HepG2 (cell line): ENCODE measurements around the gene PEX11B. TPM values are rescaled to one million over a fixed set of nuclear protein-coding genes. Genes with fewer than 3 reads are reported as not detected.

Experiments
- ATAC-seq: fragments of 200-7000 bp; cut with Tn5 transposase; 3 replicates; pipeline ENCODE4 v1.9.1; 2020; ENCODE audit warnings: mild to moderate bottlenecking, moderate library complexity
- BruUV-seq: library from RNA; stranded (reverse); fragments of 400-500 nt; replicated peaks from 2 replicates; lab custom pipeline; 2021; lab: Mats Ljungman, UMichigan
- CTCF ChIA-PET: fragments of 300-600 bp; formaldehyde crosslinking; extraction: SDS; loops from one replicate; lab custom pipeline; 2021; ENCODE audit warnings: low total read pairs, inconsistent platforms, low intra/inter-chr PET ratio; lab: Yijun Ruan, JAX
- POLR2A ChIA-PET: fragments of 350-600 bp; sonication (Branson Sonifier 250); formaldehyde crosslinking; loops from one replicate; lab custom pipeline; 2020; ENCODE audit warnings: antibody characterized with exemption, inconsistent platforms; lab: Yijun Ruan, JAX
- DNase-seq: peaks from one replicate; pipeline ENCODE4 v3.0.0-alpha.2; 2015; ENCODE audit warnings: low spot score
- FAIRE-seq: peaks from 3 replicates; lab custom pipeline; 2011; peaks lifted over from hg19 to GRCh38; lab: Jason Lieb, UNC
- H2AFZ ChIP-seq: one replicate; pipeline ENCODE4 v1.6.1; 2011; ENCODE audit warnings: low read length, inconsistent platforms
- H3K27ac ChIP-seq: fragments of 300-600 bp; 3 replicates; pipeline ENCODE4 v1.8.0; 2011; ENCODE audit warnings: mixed run types, mild to moderate bottlenecking, mixed read lengths, low read length, inconsistent platforms; ENCODE audit not compliant: insufficient read depth; ENCODE audit errors: extremely low read length
- H3K27me3 ChIP-seq, 2 experiments: fragments of 200-600 bp in 1 of 2; 2 replicates in 1 of 2; 3 replicates in 1 of 2; pipeline versions ENCODE4 v1.6.0 to v1.8.0; 2011; ENCODE audit warnings: low read length in 2 of 2, mild to moderate bottlenecking in 2 of 2, moderate library complexity in 2 of 2, inconsistent platforms in 1 of 2; ENCODE audit not compliant: insufficient read depth in 2 of 2, control insufficient read depth in 1 of 2
- H3K36me3 ChIP-seq, 2 experiments: fragments of 200-600 bp in 1 of 2; replicated peaks in 1 of 2; 2 replicates in 1 of 2; 3 replicates in 1 of 2; pipeline versions ENCODE4 v1.5.1 to v1.8.0; 2011; ENCODE audit warnings: low read length in 2 of 2, inconsistent platforms in 1 of 2; ENCODE audit not compliant: insufficient read depth in 2 of 2, control insufficient read depth in 1 of 2
- H3K4me1 ChIP-seq: 2 replicates; pipeline ENCODE4 v1.5.1; 2012; ENCODE audit warnings: low read length, inconsistent platforms; ENCODE audit not compliant: insufficient read depth
- H3K4me2 ChIP-seq: 2 replicates; pipeline ENCODE4 v1.6.0; 2011; ENCODE audit warnings: low read depth, low read length, inconsistent platforms
- H3K4me3 ChIP-seq, 3 experiments: fragments of 200-600 bp in 1 of 3; sonication (generic), shearing (Covaris generic) in 1 of 3; replicated peaks in 1 of 3; 2 replicates each; pipeline ENCODE4 v1.5.1; 2011 to 2016; ENCODE audit warnings: low read length in 3 of 3, inconsistent platforms in 2 of 3, low read depth in 2 of 3, mild to moderate bottlenecking in 2 of 3, control low read depth in 1 of 3, mixed read lengths in 1 of 3; ENCODE audit not compliant: insufficient read depth in 1 of 3
- H3K79me2 ChIP-seq: one replicate; pipeline ENCODE4 v1.6.1; 2011; ENCODE audit warnings: low read length, inconsistent platforms; ENCODE audit not compliant: insufficient read depth
- H3K9ac ChIP-seq: 2 replicates; pipeline ENCODE4 v1.6.0; 2011; ENCODE audit warnings: mild to moderate bottlenecking, low read depth, low read length, inconsistent platforms; ENCODE audit not compliant: insufficient read depth
- H3K9me3 ChIP-seq: 2 replicates; pipeline ENCODE4 v1.5.1; 2012; ENCODE audit warnings: mild to moderate bottlenecking, low read length
- H4K20me1 ChIP-seq: 2 replicates; pipeline ENCODE4 v1.6.0; 2011; ENCODE audit warnings: inconsistent platforms, mild to moderate bottlenecking, low read length, moderate library complexity; ENCODE audit not compliant: insufficient read depth
- ELF1 ChIP-seq: sonication (generic); formaldehyde crosslinking; IDR thresholded peaks from 2 replicates; pipeline ENCODE4 v1.4.0; 2020; ENCODE audit warnings: missing genetic modification reagents
- HOXA5 ChIP-seq: sonication (generic); formaldehyde crosslinking; IDR thresholded peaks from 2 replicates; pipeline ENCODE4 v1.4.0; 2020; ENCODE audit warnings: missing genetic modification reagents
- KAT8 ChIP-seq: IDR thresholded peaks from 2 replicates; pipeline ENCODE4 v1.6.1; 2016; ENCODE audit warnings: missing genetic modification reagents, missing compliant biosample characterization
- MED13 ChIP-seq: sonication (generic); formaldehyde crosslinking; IDR thresholded peaks from 2 replicates; pipeline ENCODE4 v1.5.0; 2020; ENCODE audit warnings: missing genetic modification reagents
- MEF2D ChIP-seq: sonication (generic); formaldehyde crosslinking; IDR thresholded peaks from 2 replicates; pipeline ENCODE4 v1.5.1; 2020; ENCODE audit warnings: mild to moderate bottlenecking, missing genetic modification reagents
- PCBP2 ChIP-seq: fragments of 200-400 bp; formaldehyde crosslinking; optimal IDR thresholded peaks from 2 replicates; pipeline ENCODE3; 2018; ENCODE audit warnings: low read length, low read depth; ENCODE audit not compliant: poor library complexity, severe bottlenecking
- ZNF326 ChIP-seq: sonication (generic); formaldehyde crosslinking; IDR thresholded peaks from 2 replicates; pipeline ENCODE4 v1.4.0; 2020; ENCODE audit warnings: missing genetic modification reagents, borderline replicate concordance
- WGBS: methylation state at CpG from one replicate; pipeline ENCODE4 v1.1.6; 2017; ENCODE audit warnings: low lambda C conversion rate; 5-methylcytosine and 5-hydroxymethylcytosine counted together
- in situ Hi-C: cut with HindIII; loops from 2 replicates; pipeline ENCODE4 v1.10.0; 2017; ENCODE audit warnings: low pct_unique_long_range_greater_than_20kb; ENCODE audit not compliant: extremely low pct_ligation_motif_present
- intact Hi-C: fragments of 100-400 bp; cut with micrococcal nuclease; formaldehyde crosslinking; loops from one replicate; pipeline ENCODE4 v1.10.0; 2022; ENCODE audit not compliant: unreplicated experiment
- polyA plus RNA-seq, 8 experiments: library from polyadenylated mRNA; depleted of rRNA in 3 of 8; stranded (reverse) in 7 of 8; unstranded in 1 of 8; fragments of >200 nt; fragmentation: Illumina TruSeq in 4 of 8; extraction: Trizol in 4 of 8; gene quantifications; 2 replicates each; pipeline versions ENCODE4 v1.2.1 to v1.2.3, GENCODE V29; 2011 to 2016; ENCODE audit warnings: low read depth in 4 of 8, missing spikeins in 1 of 8, mixed read lengths in 1 of 8; ENCODE audit not compliant: insufficient read depth in 1 of 8
- total RNA-seq, 5 experiments: library from RNA; depleted of rRNA; stranded (reverse); fragments of >200 nt; fragmentation: Illumina TruSeq; extraction: Trizol; gene quantifications; 2 replicates each; pipeline ENCODE4 v1.2.3, GENCODE V29; 2016; ENCODE audit warnings: low read depth in 1 of 5
- TF ChIP-seq, protein P1 (sequence below): sonication (generic); formaldehyde crosslinking; IDR thresholded peaks from 2 replicates; pipeline ENCODE4 v1.5.1; 2020; ENCODE audit warnings: missing genetic modification reagents, mild to moderate bottlenecking, borderline replicate concordance
- TF ChIP-seq, protein P2 (sequence below): IDR thresholded peaks from 2 replicates; pipeline ENCODE4 v1.4.0; 2020; ENCODE audit warnings: mild to moderate bottlenecking, missing genetic modification reagents
- TF ChIP-seq, protein P3 (sequence below): sonication (generic); formaldehyde crosslinking; IDR thresholded peaks from 2 replicates; pipeline ENCODE4 v1.4.0; 2020; ENCODE audit warnings: missing genetic modification reagents, low read depth, mild to moderate bottlenecking, borderline replicate concordance
- TF ChIP-seq, protein P4 (sequence below): sonication (generic); formaldehyde crosslinking; IDR thresholded peaks from 2 replicates; pipeline ENCODE4 v1.9.0; 2022; ENCODE audit warnings: missing genetic modification reagents, mild to moderate bottlenecking, borderline replicate concordance
- TF ChIP-seq, protein P5 (sequence below): sonication (generic); formaldehyde crosslinking; IDR thresholded peaks from 2 replicates; pipeline ENCODE4 v1.8.0; 2022; ENCODE audit warnings: missing genetic modification reagents, mild to moderate bottlenecking, inconsistent platforms, borderline replicate concordance

The PEX11B gene
- total and polyA plus RNA-seq, 2 of the 13 experiments (the other 11 are each of a cell fraction or from before 2014, with no cell fraction given): 21.6 to 48.4 TPM

DNA sequence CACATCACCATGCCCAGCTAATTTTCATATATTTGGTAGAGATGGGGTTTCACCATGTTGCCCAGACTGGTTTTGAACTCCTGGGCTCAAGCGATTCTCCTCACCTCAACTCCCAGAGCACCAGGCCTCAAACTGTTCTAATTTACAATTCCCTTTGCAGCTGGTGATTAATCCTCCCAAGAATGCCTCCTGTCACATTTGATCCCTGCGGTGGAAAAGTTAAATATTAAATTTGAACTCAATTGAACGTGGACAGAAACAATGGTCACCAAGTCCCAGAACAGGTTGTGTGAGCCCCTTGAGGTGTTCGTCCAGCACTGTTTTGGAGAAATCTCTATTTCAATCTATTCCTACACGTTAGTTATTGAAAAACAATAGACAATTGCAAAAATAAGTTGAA lies 30.9 kb downstream of the PEX11B start (continued):
- TF ChIP-seq, protein P1, sequence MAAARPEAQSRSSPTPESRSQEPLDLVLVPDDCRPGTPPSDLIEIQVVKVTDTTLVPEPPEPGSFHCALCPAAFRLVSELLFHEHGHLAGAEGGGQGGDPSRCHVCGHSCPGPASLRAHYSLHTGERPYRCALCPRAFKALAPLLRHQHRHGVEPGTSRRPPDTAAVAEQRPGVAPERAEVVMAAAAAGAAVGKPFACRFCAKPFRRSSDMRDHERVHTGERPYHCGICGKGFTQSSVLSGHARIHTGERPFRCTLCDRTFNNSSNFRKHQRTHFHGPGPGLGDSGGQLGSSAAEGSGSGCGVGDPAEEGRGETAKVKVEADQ (CRISPR knock-in tag): no peak
- no peak for TF ChIP-seq MED13 (CRISPR knock-in tag)
- TF ChIP-seq, protein P2, sequence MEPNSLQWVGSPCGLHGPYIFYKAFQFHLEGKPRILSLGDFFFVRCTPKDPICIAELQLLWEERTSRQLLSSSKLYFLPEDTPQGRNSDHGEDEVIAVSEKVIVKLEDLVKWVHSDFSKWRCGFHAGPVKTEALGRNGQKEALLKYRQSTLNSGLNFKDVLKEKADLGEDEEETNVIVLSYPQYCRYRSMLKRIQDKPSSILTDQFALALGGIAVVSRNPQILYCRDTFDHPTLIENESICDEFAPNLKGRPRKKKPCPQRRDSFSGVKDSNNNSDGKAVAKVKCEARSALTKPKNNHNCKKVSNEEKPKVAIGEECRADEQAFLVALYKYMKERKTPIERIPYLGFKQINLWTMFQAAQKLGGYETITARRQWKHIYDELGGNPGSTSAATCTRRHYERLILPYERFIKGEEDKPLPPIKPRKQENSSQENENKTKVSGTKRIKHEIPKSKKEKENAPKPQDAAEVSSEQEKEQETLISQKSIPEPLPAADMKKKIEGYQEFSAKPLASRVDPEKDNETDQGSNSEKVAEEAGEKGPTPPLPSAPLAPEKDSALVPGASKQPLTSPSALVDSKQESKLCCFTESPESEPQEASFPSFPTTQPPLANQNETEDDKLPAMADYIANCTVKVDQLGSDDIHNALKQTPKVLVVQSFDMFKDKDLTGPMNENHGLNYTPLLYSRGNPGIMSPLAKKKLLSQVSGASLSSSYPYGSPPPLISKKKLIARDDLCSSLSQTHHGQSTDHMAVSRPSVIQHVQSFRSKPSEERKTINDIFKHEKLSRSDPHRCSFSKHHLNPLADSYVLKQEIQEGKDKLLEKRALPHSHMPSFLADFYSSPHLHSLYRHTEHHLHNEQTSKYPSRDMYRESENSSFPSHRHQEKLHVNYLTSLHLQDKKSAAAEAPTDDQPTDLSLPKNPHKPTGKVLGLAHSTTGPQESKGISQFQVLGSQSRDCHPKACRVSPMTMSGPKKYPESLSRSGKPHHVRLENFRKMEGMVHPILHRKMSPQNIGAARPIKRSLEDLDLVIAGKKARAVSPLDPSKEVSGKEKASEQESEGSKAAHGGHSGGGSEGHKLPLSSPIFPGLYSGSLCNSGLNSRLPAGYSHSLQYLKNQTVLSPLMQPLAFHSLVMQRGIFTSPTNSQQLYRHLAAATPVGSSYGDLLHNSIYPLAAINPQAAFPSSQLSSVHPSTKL: no peak
- 0 out of 2 replicates have a peak, but pooled peaks have one; percentile 21 for TF ChIP-seq KAT8

DNA sequence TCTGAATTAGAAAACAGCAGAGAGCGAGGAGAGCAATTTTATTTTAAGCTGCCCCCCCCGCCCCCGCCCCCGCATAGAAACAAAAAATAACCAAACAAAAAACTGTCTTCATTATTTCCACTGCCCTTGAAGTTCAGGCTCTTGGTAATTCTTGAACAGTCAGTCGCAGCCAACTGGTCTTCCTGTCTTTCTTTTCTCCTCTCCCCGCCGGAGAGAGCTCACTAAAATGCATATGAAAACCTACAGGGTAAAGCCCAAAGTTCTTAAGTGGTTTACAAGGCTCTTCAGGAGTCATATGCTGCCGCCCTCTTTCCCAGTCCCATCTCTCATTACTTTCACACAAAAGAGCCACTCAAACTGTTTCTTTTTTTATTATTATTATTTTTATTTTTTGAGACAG lies 31.7 kb downstream of the PEX11B start:
- Histone ChIP-seq H3K4me3 (no peak overlapping the region), H3K79me2 (no peaks in the 10 kb centered on the region), H3K9ac (no peak overlapping the region), H3K36me3 (no peaks in the 10 kb centered on the region), H4K20me1 (no peaks in the 10 kb centered on the region), H3K9me3 (no peaks in the 10 kb centered on the region), H3K4me2 (peak overlapping the region; percentile 75; the same call in 1 of the 2 replicates), H3K27me3 (peaks cover 2 to 26% of the 10 kb centered on the region in 2 experiments), H3K27ac (no peak overlapping the region), H2AFZ (no peak overlapping the region), H3K4me1 (peaks cover 53% of the 10 kb centered on the region)
- BruUV-seq: no TSS peak
- POLR2A ChIA-PET: interaction anchor here (3.8 kb wide), 1 partner anchor 28 kb away, joined by 14 read pairs; the partner anchor contains the start of gene PIAS3
- intact Hi-C loops: no loop called here
- ATAC-seq (no peak), FAIRE-seq (no peak), DNase-seq (no peak)
- CTCF ChIA-PET: no interaction called here
- 56% methylated on average over 8 of the region's 8 CpGs for WGBS
- in situ Hi-C loops: loop anchor here (5.0 to 10.0 kb wide), 2 partner anchors 40 to 118 kb away; partner anchors contain the start of gene RBM8A
- TF ChIP-seq, protein P3, sequence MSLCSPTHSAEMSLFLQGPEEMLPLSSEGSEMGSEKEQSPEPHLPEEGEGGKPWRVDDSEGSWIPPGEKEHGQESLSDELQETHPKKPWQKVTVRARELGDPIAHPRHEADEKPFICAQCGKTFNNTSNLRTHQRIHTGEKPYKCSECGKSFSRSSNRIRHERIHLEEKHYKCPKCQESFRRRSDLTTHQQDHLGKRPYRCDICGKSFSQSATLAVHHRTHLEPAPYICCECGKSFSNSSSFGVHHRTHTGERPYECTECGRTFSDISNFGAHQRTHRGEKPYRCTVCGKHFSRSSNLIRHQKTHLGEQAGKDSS (CRISPR knock-in tag): no peak
- TF ChIP-seq PCBP2 (no peak), HOXA5 (CRISPR knock-in tag) (no peak), MEF2D (CRISPR knock-in tag) (no peak), ELF1 (CRISPR knock-in tag) (no peak), ZNF326 (CRISPR knock-in tag) (no peak)
- TF ChIP-seq, protein P4, sequence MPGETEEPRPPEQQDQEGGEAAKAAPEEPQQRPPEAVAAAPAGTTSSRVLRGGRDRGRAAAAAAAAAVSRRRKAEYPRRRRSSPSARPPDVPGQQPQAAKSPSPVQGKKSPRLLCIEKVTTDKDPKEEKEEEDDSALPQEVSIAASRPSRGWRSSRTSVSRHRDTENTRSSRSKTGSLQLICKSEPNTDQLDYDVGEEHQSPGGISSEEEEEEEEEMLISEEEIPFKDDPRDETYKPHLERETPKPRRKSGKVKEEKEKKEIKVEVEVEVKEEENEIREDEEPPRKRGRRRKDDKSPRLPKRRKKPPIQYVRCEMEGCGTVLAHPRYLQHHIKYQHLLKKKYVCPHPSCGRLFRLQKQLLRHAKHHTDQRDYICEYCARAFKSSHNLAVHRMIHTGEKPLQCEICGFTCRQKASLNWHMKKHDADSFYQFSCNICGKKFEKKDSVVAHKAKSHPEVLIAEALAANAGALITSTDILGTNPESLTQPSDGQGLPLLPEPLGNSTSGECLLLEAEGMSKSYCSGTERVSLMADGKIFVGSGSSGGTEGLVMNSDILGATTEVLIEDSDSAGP (CRISPR knock-in tag): no peak
- TF ChIP-seq, protein P5, sequence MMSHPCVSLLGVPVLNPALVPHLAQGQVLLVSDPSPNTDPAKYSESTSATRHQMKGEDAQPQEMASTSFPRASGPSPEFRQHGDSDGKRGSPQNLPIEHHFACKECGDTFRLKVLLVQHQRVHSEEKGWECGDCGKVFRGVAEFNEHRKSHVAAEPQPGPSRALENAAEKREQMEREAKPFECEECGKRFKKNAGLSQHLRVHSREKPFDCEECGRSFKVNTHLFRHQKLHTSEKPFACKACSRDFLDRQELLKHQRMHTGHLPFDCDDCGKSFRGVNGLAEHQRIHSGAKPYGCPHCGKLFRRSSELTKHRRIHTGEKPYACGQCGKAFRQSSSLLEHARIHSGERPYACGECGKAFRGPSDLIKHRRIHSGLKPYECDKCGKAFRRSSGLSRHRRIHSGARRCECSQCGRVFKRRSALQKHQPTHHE (CRISPR knock-in tag): no peak
